Effector memory CD8-positive, alpha-beta T cell (primary cell): ENCODE data around the gene SLF1.

ENCODE experiments used
- ATAC-seq: fragments of 150-1000 bp; cut with Tn5 transposase; replicated peaks from 2 replicates; pipeline ENCODE4 v1.10.0; 2021; ENCODE audit warnings: mild to moderate bottlenecking, moderate library complexity
- DNase-seq, 3 experiments: peaks; one replicate each; pipeline ENCODE4 v3.0.0; 2021
- H3K27ac Mint-ChIP-seq, 2 donors: one replicate each; pipeline ENCODE4 v1.8.0; 2022; ENCODE audit warnings: mild to moderate bottlenecking in 2 of 2, mixed read lengths in 2 of 2, moderate library complexity in 2 of 2
- H3K27me3 Mint-ChIP-seq, 2 donors: one replicate each; pipeline ENCODE4 v1.8.0; 2022; ENCODE audit warnings: mixed read lengths in 2 of 2
- H3K36me3 Mint-ChIP-seq: one replicate; pipeline ENCODE4 v1.8.0; 2022; ENCODE audit warnings: mild to moderate bottlenecking, moderate library complexity, mixed read lengths; ENCODE audit not compliant: insufficient read depth
- H3K4me1 Mint-ChIP-seq, 2 donors: one replicate each; pipeline ENCODE4 v1.8.0; 2022; ENCODE audit warnings: low read depth in 2 of 2, mixed read lengths in 2 of 2
- H3K4me3 Mint-ChIP-seq, 2 donors: one replicate each; pipeline ENCODE4 v1.8.0; 2022; ENCODE audit warnings: mild to moderate bottlenecking in 2 of 2, mixed read lengths in 2 of 2, moderate library complexity in 2 of 2
- H3K9me3 Mint-ChIP-seq, 2 donors: one replicate each; pipeline ENCODE4 v1.8.0; 2022; ENCODE audit warnings: mixed read lengths in 2 of 2

The SLF1 gene

DNA sequence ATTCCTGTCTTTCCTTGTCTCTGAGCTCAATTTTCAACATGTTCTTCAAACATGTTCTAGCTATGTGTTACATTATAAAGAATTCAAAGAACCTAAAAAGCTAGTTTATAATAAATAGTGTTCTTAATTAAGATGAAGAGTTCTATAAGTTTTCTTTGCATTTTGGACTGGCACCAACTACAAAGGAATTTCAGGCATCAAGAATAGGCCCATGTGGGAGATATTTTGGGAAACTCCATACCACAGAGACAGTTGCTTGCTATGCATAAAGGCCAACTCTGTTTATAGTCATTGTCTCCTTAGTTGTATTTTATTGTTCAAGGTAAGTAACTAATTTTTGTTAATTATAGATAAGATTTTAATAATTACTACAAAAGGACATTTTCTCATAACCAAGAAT lies 4.5 kb downstream of the SLF1 start:
- H3K4me1 Mint-ChIP-seq, result peaks cover 27 to 41% of the 10 kb centered on the region in 2 donors
- H3K27me3 Mint-ChIP-seq, result no peaks in the 10 kb centered on the region
- DNase-seq (no peak), ATAC-seq (no peak)
- no peaks in the 10 kb centered on the region for H3K9me3 Mint-ChIP-seq
- H3K4me3 Mint-ChIP-seq, result peak overlapping the region in 1 of 2 donors; percentile 66
- H3K27ac Mint-ChIP-seq, result no peak overlapping the region
- peaks cover 12% of the 10 kb centered on the region for H3K36me3 Mint-ChIP-seq

DNA sequence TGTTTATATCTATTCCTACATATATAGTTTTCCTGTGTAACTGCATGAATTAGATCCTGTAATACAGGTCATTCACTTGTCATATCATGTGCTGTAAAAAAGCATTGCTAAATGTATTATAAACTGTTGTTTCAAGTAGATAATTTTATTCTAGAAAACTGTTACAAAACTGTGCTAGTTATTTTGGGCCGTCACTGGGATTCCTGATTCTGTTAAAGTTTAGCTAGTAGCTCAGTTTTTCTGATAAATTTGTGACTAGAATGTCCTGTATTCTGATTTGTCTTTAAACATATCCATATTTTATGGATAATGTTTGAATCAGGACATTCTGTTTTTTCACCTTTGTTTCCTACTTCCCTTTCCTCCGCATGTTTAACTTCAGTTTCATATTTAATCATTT lies 5.4 kb downstream of the SLF1 start:
- no peak overlapping the region for H3K27ac Mint-ChIP-seq
- H3K9me3 Mint-ChIP-seq, result no peaks in the 10 kb centered on the region
- no peak for DNase-seq
- H3K4me1 Mint-ChIP-seq, result peaks cover 22 to 39% of the 10 kb centered on the region in 2 donors
- no peaks in the 10 kb centered on the region for H3K27me3 Mint-ChIP-seq
- no peak for ATAC-seq
- H3K4me3 Mint-ChIP-seq, result peak overlapping the region; percentile 33 to 66
- H3K36me3 Mint-ChIP-seq, result peaks cover 14% of the 10 kb centered on the region

DNA sequence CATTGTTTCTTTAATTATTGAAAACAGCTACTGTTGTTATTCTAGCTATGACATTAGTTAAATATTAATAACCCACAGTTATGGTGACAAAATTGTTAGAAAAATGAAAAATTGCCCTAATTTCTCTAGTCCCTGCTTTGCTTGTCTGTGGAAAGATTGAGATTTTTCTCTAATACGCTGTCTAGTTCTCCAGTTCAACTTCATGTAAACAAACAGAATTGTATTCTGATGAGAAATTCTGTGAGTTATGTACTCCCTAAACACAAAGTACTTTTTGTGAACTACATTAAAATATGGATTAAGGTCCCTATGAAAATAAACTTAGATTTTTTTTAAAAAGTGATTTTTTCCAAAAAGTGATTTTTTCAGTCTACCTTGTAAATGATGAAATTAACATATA lies 8.7 kb downstream of the SLF1 start:
- H3K4me1 Mint-ChIP-seq, result peaks cover 16 to 24% of the 10 kb centered on the region in 2 donors
- no peak overlapping the region for H3K27ac Mint-ChIP-seq

GRCh38 chr5:94632024-94632423 lies 13.6 kb downstream of the SLF1 start:
- DNase-seq, result no peak
- Mint-ChIP-seq H3K27me3 (no peaks in the 10 kb centered on the region), H3K36me3 (peaks cover 23% of the 10 kb centered on the region), H3K9me3 (no peaks in the 10 kb centered on the region), H3K27ac (no peak overlapping the region), H3K4me1 (peaks cover 24% of the 10 kb centered on the region in 2 donors), H3K4me3 (no peak overlapping the region)
- no peak for ATAC-seq

More for the DNA sequence above, 8.7 kb downstream of the SLF1 start:
- ATAC-seq, result no peak
- Mint-ChIP-seq H3K9me3 (no peaks in the 10 kb centered on the region), H3K4me3 (no peak overlapping the region), H3K36me3 (peaks cover 15% of the 10 kb centered on the region), H3K27me3 (no peaks in the 10 kb centered on the region)
- no peak for DNase-seq

DNA sequence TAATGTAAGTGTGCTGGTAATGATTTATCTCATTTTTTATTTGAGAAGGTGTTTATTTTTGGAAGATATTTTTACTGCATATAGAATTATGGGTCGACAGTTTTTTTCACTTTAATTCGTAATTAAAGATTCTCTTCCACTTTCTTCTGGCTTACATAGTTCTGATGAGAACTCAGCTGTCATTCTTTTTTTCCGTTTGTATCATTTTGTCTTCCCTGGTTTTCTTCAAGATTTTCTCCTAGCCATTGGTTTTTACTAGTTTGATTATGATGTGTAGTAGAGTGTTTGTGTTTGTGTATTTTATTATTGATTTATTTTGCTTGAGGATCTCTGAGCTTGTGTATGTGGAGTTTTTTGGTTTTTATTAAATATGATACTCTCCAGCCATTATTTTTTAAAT lies 21.7 kb downstream of the SLF1 start:
- no peak overlapping the region for H3K4me3 Mint-ChIP-seq
- no peak overlapping the region for H3K27ac Mint-ChIP-seq
- peaks cover 3% of the 10 kb centered on the region for H3K36me3 Mint-ChIP-seq
- H3K4me1 Mint-ChIP-seq, result peaks cover 20 to 32% of the 10 kb centered on the region in 2 donors
- peaks cover 2 to 14% of the 10 kb centered on the region in 2 donors for H3K9me3 Mint-ChIP-seq
- ATAC-seq (no peak), DNase-seq (no peak)
- no peaks in the 10 kb centered on the region for H3K27me3 Mint-ChIP-seq

- no peak for ATAC-seq
- peak overlapping the region in 1 of 2 donors; percentile 33 for H3K27ac Mint-ChIP-seq
- H3K4me1 Mint-ChIP-seq, result peaks cover 11 to 26% of the 10 kb centered on the region in 2 donors
- peaks cover 2 to 6% of the 10 kb centered on the region in 2 donors for H3K9me3 Mint-ChIP-seq
- H3K4me3 Mint-ChIP-seq, result no peak overlapping the region
- peaks cover 2% of the 10 kb centered on the region for H3K36me3 Mint-ChIP-seq
- H3K27me3 Mint-ChIP-seq, result no peaks in the 10 kb centered on the region
- DNase-seq, result no peak
Observed at GRCh38 chr5:94645053-94645452, 26.6 kb downstream of the SLF1 start.

- no peak for DNase-seq
- no peaks in the 10 kb centered on the region for H3K9me3 Mint-ChIP-seq
- peaks cover 7 to 21% of the 10 kb centered on the region in 2 donors for H3K4me1 Mint-ChIP-seq
- H3K27ac Mint-ChIP-seq, result peak overlapping the region in 1 of 2 donors; percentile 81
- peaks cover under 1% of the 10 kb centered on the region for H3K36me3 Mint-ChIP-seq
- no peak overlapping the region for H3K4me3 Mint-ChIP-seq
- H3K27me3 Mint-ChIP-seq, result no peaks in the 10 kb centered on the region
- ATAC-seq, result no peak
Observed at GRCh38 chr5:94646758-94647157, 28.3 kb downstream of the SLF1 start.

DNA sequence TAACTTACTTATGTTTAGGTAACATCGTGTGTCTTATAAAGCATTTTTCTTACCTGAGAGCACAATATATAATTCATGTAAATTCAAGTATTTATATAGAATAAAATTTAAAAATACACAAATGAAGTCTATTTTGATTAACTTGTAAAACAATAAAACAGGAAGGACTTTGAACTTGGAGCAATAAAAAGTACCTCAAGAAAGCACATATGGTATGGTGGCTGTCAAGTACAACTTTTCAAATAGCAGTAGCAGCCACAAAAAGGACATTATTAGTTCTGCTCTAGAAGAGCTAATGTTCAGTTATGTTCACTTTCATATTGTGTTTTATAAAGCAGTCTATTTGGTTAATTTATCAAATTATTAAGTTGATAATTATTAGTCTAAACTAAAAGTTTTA lies 31.4 kb downstream of the SLF1 start:
- Mint-ChIP-seq H3K4me3 (no peak overlapping the region), H3K36me3 (peaks cover 14% of the 10 kb centered on the region), H3K9me3 (no peaks in the 10 kb centered on the region), H3K27ac (no peak overlapping the region), H3K27me3 (no peaks in the 10 kb centered on the region), H3K4me1 (peaks cover 3 to 10% of the 10 kb centered on the region in 2 donors)
- DNase-seq, result no peak
- no peak for ATAC-seq

DNA sequence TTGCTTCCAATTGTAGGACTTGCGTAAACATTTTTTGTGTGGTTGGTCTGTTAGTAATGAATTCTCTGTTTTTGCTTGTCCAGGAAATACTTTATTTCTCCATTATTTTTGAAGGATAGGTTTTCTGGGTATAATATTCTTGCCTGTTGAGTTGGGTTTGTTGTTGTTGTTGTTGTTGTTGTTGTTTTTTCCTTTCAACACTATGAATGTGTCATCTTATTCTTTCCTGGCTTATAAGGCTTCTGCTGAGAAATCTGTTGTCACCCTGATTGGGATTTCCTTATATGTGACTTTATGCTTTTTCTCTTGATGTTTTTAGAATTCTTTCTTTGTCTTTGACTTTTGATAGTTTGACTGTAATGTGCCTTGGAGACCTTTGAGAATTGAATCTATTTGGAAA lies 39.8 kb downstream of the SLF1 start:
- ATAC-seq, result no peak
- H3K36me3 Mint-ChIP-seq, result peaks cover 33% of the 10 kb centered on the region
- no peaks in the 10 kb centered on the region for H3K27me3 Mint-ChIP-seq
- H3K4me1 Mint-ChIP-seq, result peaks cover 9 to 12% of the 10 kb centered on the region in 2 donors
- no peak for DNase-seq
- H3K27ac Mint-ChIP-seq, result no peak overlapping the region
- H3K4me3 Mint-ChIP-seq, result no peak overlapping the region
- peaks cover 3 to 36% of the 10 kb centered on the region in 2 donors for H3K9me3 Mint-ChIP-seq

GRCh38 chr5:94660506-94660905 lies 42.0 kb downstream of the SLF1 start:
- Mint-ChIP-seq H3K4me1 (peaks cover 7 to 12% of the 10 kb centered on the region in 2 donors), H3K4me3 (no peak overlapping the region), H3K36me3 (peaks cover 49% of the 10 kb centered on the region), H3K9me3 (peaks cover 1 to 36% of the 10 kb centered on the region in 2 donors), H3K27me3 (no peaks in the 10 kb centered on the region), H3K27ac (no peak overlapping the region)
- no peak for ATAC-seq
- no peak for DNase-seq

- no peak for DNase-seq
- Mint-ChIP-seq H3K4me3 (no peak overlapping the region), H3K27me3 (no peaks in the 10 kb centered on the region), H3K4me1 (peaks cover 7 to 12% of the 10 kb centered on the region in 2 donors), H3K9me3 (peaks cover 1 to 34% of the 10 kb centered on the region in 2 donors), H3K27ac (peak overlapping the region in 1 of 2 donors; percentile 29), H3K36me3 (peaks cover 43% of the 10 kb centered on the region)
- ATAC-seq, result no peak
Observed at GRCh38 chr5:94661086-94661485, 42.6 kb downstream of the SLF1 start.

- ATAC-seq (no peak), DNase-seq (no peak)
- Mint-ChIP-seq H3K27me3 (no peaks in the 10 kb centered on the region), H3K36me3 (peaks cover 48% of the 10 kb centered on the region), H3K9me3 (no peaks in the 10 kb centered on the region), H3K4me1 (peaks cover 0 to 7% of the 10 kb centered on the region in 2 donors), H3K4me3 (no peak overlapping the region), H3K27ac (no peak overlapping the region)
Observed at GRCh38 chr5:94667937-94668336, 49.5 kb downstream of the SLF1 start.

GRCh38 chr5:94670726-94671125 lies 52.3 kb downstream of the SLF1 start:
- ATAC-seq (no peak), DNase-seq (no peak)
- Mint-ChIP-seq H3K4me3 (no peak overlapping the region), H3K27me3 (no peaks in the 10 kb centered on the region), H3K36me3 (peaks cover 33% of the 10 kb centered on the region), H3K27ac (no peak overlapping the region), H3K9me3 (no peaks in the 10 kb centered on the region), H3K4me1 (peaks cover 0 to 11% of the 10 kb centered on the region in 2 donors)

DNA sequence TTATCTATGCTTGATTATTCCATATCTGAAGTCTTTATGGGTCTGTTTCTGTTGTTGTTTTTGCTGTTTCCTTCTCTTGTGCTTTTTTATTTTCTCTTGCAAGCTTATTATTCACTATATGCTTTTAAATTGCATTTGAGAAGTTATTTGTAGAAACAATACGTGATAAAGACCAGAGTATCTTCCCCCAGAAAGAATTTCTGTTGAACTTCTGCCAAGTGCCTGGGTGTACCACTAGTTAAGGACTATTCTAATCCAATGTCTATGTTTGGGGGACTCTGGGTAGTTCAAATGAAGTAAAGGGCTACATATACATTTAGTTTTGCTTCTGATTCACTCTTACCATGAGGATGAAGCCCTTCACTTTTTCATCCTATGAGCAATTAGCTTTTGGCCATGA lies 54.3 kb downstream of the SLF1 start:
- Mint-ChIP-seq H3K27me3 (no peaks in the 10 kb centered on the region), H3K36me3 (peaks cover 28% of the 10 kb centered on the region), H3K4me1 (peaks cover 0 to 11% of the 10 kb centered on the region in 2 donors), H3K27ac (peak overlapping the region; percentile 27 to 91), H3K9me3 (no peaks in the 10 kb centered on the region), H3K4me3 (no peak overlapping the region)
- no peak for ATAC-seq
- DNase-seq, result no peak
